Lower lobe of right lung (tissue), 1 donor: ENCODE data around the gene PRR14. TPM values are rescaled to one million over a fixed set of nuclear protein-coding genes. Genes with fewer than 3 reads are reported as not detected.

ENCODE experiments used
- total RNA-seq: library from RNA; stranded (reverse); fragmentation: NEBNext Ultra II Directional; extraction: Animal tissue kit (Norgen Biotek cat#: 25700); gene quantifications from one replicate; pipeline ENCODE4 v1.2.1, GENCODE V29; 2021
- donor health status: DM: no; HTN: yes; CAD: no; lungs with severe emphysema.

Gene PRR14
- total RNA-seq, 1 donor from 2014 or later, result 46.3 TPM

Other genes starting within 250 kb of the PRR14 start
- 3.8 TPM for gene ZNF771, start 243.4 kb upstream of the PRR14 start, total RNA-seq
- gene DCTPP1, start 220.9 kb upstream of the PRR14 start, total RNA-seq, result 19.1 TPM
- 54.6 TPM for gene SEPHS2, start 205.1 kb upstream of the PRR14 start, total RNA-seq
- 127 TPM for gene ITGAL, start 178.2 kb upstream of the PRR14 start, total RNA-seq
- 24.9 TPM for gene ZNF768, start 124.4 kb upstream of the PRR14 start, total RNA-seq
- 9.3 TPM for gene ZNF747, start 116.1 kb upstream of the PRR14 start, total RNA-seq
- gene ZNF764, start 92.6 kb upstream of the PRR14 start, total RNA-seq, result 8.4 TPM
- gene ZNF688, start 79.2 kb upstream of the PRR14 start, total RNA-seq, result 13.5 TPM
- gene ZNF785, start 65.3 kb upstream of the PRR14 start, total RNA-seq, result 16.2 TPM
- 7.7 TPM for gene ZNF689, start 40.6 kb upstream of the PRR14 start, total RNA-seq
- 68.6 TPM for gene FBRS, start 7.5 kb downstream of the PRR14 start, total RNA-seq
- 73.8 TPM for gene SRCAP, start 48.2 kb downstream of the PRR14 start, total RNA-seq
- 25.5 TPM for gene PHKG2, start 97.5 kb downstream of the PRR14 start, total RNA-seq
- gene CFAP119, start 111.1 kb downstream of the PRR14 start, total RNA-seq, result 11.1 TPM
- 95.9 TPM for gene RNF40, start 111.4 kb downstream of the PRR14 start, total RNA-seq
- 11.9 TPM for gene ZNF629, start 136.2 kb downstream of the PRR14 start, total RNA-seq
- gene BCL7C, start 243.1 kb downstream of the PRR14 start, total RNA-seq, result 23.3 TPM
- gene CTF1, start 245.7 kb downstream of the PRR14 start, total RNA-seq, result 10.3 TPM